Anterior cingulate cortex (tissue), 58 donors: ENCODE data around the gene MTFR1L.

ENCODE experiments used
- DNase-seq, 58 donors: peaks; one replicate each; lab custom pipeline; 2025; lab: John Stamatoyannopoulos, UW

Gene MTFR1L

DNA sequence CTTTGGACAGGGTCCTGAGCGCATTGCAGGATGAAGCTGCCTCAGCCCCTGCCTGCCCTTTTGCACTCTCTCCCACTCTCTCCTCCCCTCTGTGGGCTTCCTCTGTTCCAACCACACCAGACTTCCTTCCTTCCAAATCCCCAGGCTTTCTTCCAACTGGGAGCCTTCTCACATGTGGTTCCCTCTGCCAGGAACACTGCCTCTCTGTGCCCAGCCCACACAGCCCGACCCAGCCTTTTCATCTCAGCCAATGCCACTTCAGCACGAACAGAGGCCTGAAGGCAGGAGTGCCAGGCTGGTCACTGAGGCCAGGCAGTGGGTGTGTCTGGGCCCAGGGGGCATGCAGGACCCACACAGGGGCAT lies 13.9 kb upstream of the MTFR1L start:
- DNase-seq, result peak in 53 of 58 donors; percentile 24 to 91 (median 67)

DNA sequence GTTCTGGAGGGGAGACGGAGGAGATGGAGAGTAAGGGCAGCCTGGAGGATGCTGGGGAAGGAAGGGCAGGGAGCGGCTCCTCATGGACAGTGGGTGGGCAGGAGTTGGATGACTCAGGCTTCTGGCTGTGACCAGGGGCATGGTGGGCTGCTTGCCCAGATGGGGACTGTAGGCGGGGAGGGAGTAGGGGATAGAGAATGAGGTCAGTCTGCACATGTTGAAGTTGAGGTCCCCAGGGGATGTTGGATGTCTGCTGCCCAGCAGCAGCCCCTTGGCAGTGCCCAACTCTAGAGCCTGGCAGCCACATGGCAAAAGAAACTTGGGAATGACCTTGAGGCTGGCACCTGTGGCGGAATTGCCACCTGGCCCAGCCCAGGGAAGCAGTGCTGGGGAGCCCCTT lies 13.3 kb upstream of the MTFR1L start:
- DNase-seq, result peak in 22 of 58 donors; percentile 17 to 68 (median 40)

DNA sequence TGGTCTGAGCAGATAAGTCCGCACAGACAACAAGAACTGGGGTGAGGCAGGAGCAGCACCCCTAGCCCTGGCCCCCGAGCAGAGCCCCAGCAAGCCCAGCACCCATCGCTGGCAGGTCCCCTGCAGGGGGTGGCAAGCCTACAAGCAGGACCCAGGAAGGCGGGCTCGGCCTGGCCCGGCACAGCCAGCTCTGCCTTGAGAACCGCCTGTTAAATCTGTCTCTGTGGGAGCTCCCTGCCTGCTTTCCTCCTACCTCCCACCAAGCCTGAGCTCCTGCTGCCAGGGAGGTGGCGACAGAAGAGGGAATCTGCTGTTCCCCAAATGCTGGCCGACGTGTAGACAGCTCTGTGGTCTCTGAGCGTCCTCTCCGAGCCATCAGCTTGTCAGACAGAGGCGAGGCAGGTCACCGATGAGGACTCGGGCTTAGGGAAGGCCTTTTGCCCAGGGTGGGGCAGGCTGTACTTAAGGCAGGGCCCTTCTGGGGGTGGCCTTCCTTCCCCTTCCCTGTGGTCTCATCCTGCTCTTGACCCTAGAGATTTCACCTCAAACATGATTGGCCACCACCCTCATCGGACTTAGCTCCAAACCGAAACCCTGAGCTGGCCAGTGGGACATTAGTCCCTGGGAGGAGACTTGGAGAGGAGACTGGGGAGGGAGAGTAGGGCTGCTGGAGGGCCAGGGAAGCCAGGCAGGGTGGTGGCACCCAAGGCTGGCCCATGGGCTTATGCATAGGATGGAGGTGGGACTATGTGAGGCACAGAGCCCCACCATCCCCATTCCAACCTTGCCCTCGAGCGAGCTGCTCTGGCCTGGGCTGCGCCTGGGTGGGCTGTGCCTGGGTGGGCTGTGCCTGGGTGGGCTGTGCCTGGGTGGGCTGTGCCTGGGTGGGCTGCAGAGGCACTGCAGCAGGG lies 12.0 kb upstream of the MTFR1L start:
- peak in 18 of 58 donors; percentile 9 to 67 (median 37) for DNase-seq

GRCh38 chr1:25808481-25809244 lies 11.1 kb upstream of the MTFR1L start:
- DNase-seq, result no peak

- DNase-seq, result no peak
These were observed 10.3 kb upstream of the MTFR1L start for GRCh38 chr1:25809283-25809926.

GRCh38 chr1:25809929-25810328 lies 9.8 kb upstream of the MTFR1L start:
- DNase-seq, result no peak

DNA sequence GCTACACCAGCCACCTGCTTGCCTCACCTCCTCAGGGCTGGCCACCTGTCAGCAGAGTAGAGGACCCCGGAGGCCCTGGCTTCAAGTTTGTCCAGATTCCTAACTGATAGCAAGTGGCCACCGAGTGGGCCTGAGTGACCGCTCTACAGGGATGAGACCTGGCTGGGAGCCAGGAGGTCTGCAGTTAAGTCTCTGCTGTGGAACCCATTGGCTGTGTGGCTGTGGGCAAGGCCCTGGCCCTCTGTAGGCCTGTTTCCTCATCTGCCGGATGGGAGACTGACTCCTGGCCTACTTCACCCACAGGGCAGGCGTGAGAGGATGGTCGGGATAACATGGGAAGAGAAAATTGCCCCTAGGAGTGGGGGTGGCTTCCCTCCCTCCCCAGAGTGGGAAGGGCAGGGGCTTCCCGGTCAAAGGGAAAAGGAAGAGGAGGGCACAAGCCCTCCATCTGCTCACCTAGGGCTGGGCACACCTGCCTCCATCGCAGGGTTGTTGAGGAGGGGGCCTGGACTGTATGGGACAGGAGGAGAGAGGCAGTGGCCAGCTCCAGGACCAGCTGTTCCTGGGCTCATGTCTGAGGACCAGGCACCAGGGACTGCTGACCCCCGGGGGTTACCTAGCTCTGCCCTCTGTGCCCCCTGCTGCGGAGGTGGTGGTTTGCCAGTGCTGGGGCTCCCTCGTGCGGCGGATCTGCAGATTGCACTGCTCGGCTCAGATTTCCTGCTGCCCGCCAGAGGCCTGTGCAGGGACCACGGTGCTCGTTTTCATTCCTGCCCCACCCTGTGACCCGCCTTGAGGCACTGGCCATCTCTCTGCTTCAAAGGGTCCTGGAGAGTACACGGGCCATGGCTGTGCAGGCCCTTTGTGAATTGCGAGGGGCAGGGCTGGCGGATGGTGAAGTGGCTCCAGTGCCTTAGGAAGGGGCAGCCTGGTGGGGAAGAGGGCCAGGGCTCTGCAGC lies 9.1 kb upstream of the MTFR1L start:
- peak in 49 of 58 donors; percentile 16 to 85 (median 47) for DNase-seq

GRCh38 chr1:25811384-25812082 lies 8.2 kb upstream of the MTFR1L start:
- DNase-seq, result no peak

DNA sequence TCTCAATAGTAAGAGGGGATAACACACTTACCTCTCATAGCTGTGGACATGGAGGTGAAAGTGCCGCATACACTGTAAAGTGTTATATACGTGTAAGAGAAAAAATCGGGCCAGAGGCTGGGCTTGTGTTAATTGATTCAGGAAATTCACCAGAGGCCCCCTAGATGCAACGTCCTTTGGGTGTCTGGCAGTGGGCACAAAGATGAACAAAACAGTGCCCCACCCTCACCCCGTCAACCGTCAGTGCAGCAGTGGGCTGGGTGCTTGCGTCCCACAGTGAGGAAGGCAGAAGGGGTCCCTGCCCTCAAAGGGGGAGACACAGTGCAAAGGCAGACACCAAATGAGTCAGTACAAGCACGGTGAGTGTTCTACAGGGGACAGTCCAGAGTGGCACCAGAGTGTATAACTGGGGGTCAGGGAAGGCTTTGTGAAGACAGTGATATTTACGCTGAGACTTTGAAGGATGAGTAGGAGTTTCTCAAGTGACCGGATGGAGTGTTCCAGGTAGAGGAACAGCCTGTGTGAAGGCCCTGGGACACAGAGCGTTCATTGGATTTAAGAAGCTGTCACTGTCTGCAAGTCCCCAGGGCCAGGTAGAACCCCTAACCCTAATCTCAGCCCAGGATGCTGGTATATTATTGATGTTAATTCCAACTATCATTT lies 6.6 kb upstream of the MTFR1L start:
- DNase-seq, result no peak

- DNase-seq, result no peak
These were observed 5.9 kb upstream of the MTFR1L start for GRCh38 chr1:25813734-25814471.

GRCh38 chr1:25814549-25815087 lies 5.1 kb upstream of the MTFR1L start:
- no peak for DNase-seq

DNA sequence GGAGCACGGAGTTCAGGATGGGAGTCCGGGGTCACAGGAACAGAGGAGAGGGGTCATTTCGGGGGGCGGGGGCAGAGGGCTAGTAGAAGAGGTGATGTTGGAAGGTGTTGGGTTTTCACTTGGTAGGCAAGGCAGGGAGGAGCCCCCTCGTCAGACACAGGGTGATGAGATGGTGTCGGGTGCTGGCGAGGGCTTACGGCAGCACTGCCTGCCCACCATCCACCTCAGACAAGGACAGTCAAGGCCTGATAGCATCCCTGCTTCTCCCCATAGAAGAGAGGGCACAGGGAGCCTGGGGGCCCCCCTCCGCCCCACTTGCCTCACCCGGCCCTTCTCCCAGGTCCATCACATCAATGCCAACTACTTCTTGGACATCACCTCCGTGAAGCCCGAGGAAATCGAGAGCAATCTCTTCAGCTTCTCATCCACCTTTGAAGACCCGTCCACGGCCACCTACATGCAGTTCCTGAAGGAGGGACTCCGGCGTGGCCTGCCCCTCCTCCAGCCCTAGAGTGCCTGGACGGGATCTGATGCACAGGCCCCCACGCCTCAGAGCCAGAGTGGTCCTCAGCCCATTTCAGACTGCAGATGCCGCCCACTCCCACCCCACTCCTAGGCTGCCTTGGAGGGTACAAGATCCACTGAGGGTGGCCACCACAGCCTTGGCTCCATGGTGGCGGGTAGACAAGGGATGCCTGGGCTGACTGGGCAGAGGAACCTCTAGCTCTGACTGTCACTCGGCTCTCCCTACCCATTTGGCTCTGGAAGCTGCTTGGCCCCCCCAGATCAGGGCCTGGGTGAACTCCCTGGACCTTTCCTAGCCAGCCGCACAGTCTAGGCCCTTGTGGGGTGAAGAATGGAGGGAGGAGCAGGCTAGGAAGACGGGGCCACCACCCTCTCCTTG lies 4.3 kb upstream of the MTFR1L start:
- DNase-seq, result no peak

DNA sequence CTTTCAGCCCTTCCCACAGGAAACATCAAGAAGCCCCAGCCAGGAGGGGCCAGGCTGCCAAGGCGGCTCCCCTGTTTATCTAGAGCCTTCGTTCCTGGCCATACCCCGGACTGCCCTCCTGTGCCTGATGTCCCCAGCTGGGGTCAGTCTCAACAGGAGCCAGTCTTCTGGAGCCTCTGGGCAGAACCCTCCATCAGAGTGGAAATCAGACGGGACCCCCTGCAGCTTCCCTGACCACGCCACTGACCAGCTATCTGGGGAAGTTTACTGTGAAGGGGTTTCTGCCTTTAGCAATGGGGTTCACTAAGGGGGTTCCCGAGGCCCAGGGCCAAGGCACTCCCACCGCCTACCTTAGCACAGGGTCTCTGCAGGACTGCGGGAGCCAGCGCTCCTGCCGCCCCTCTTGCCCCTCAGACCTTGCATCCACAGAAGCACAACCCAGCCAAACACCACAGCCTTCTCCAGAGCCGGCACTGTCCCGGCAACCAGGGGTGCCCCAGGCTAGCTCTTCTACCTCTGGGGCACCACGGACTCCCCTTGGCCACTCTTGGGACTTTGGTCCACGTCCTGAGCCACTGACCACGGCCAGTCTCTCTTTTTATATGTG lies 3.5 kb upstream of the MTFR1L start:
- no peak for DNase-seq

DNA sequence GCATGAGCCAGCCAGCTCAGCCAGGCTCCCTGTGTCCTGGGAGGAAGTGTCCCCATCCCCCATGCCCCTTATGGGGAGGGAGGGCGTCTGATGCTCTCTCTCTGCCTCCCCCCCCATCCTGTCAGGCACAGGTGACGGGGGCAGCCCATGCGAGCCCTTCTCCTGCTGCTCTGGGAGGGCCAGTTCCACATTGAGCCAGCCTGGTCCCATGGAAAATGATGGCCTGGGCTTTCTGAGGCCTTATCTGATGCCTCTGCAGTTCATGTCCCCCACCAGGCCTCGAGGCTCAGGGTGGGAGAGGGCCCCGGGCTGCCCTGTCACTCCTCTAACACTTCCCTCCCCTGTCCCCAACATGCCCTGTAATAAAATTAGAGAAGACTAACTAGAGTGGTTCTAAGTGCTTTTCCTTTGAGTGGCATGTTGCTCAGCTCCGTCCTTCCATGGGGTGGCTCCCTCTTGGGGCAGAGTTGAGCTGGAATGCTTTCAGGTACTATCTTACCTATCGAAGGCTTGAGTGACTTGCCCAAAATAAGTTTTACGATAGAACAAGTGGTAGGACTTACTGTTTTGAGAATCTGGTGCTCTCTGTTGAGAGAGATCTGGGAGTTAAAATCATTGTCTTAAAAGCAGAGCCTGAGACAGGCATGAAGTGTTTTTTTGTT lies 1.8 kb upstream of the MTFR1L start:
- no peak for DNase-seq

- no peak for DNase-seq
These were observed 1.2 kb upstream of the MTFR1L start for GRCh38 chr1:25818569-25818968.
